GM12878 (cell line): ENCODE data around the gene NCF2. TPM values are rescaled to one million over a fixed set of nuclear protein-coding genes. Genes with fewer than 3 reads are reported as not detected.

Source experiments
- ATAC-seq: fragments of 200-7000 bp; cut with Tn5 transposase; 3 replicates; pipeline ENCODE4 v1.9.1; 2020; ENCODE audit warnings: mild to moderate bottlenecking, moderate library complexity
- BruUV-seq: library from RNA; stranded (reverse); fragments of 400-500 nt; replicated peaks from 2 replicates; lab custom pipeline; 2021; lab: Mats Ljungman, UMichigan
- CTCF ChIA-PET: fragments of 300-600 bp; sonication (Branson Sonifier 250); formaldehyde crosslinking; extraction: SDS; loops from one replicate; lab custom pipeline; 2021; ENCODE audit warnings: inconsistent platforms; lab: Yijun Ruan, JAX
- POLR2A ChIA-PET: fragments of 350-600 bp; formaldehyde crosslinking; extraction: SDS; loops from one replicate; lab custom pipeline; 2021; ENCODE audit warnings: inconsistent platforms; lab: Charles Lee
- RAD21 ChIA-PET: fragments of 300-600 bp; sonication (Branson Sonifier 250); formaldehyde crosslinking; loops from one replicate; lab custom pipeline; 2023; ENCODE audit warnings: antibody characterized with exemption; ENCODE audit not compliant: unreplicated experiment; lab: Charles Lee
- SMC1A ChIA-PET: fragments of 300-600 bp; sonication (Branson Sonifier 250); formaldehyde crosslinking; loops from one replicate; lab custom pipeline; 2023; ENCODE audit not compliant: unreplicated experiment, uncharacterized antibody; lab: Charles Lee
- DNase-seq: peaks from one replicate; pipeline ENCODE4 v3.0.0-alpha.2; 2011; ENCODE audit warnings: low read depth, low spot score
- FAIRE-seq: peaks from 3 replicates; lab custom pipeline; 2011; peaks lifted over from hg19 to GRCh38; lab: Jason Lieb, UNC
- H2AFZ ChIP-seq: 2 replicates; pipeline ENCODE4 v1.6.0; 2011; ENCODE audit warnings: low read depth, low read length, control low read depth; ENCODE audit not compliant: control insufficient read depth
- H3K27ac ChIP-seq: 2 replicates; pipeline ENCODE4 v1.5.1; 2011; ENCODE audit warnings: control low read depth; ENCODE audit not compliant: control insufficient read depth, insufficient read depth
- H3K27me3 ChIP-seq, 2 experiments: replicated peaks in 1 of 2; 2 replicates each; pipeline versions ENCODE4 v1.6.0 to v1.6.1; 2011; ENCODE audit warnings: low read length in 1 of 2; ENCODE audit not compliant: control insufficient read depth in 2 of 2, insufficient read depth in 2 of 2
- H3K36me3 ChIP-seq, 2 experiments: 2 replicates each; pipeline ENCODE4 v1.5.1; 2011; ENCODE audit warnings: low read length in 1 of 2; ENCODE audit not compliant: control insufficient read depth in 2 of 2, insufficient read depth in 2 of 2
- H3K4me1 ChIP-seq: 2 replicates; pipeline ENCODE4 v1.6.1; 2011; ENCODE audit warnings: mild to moderate bottlenecking, low read length, moderate library complexity, mixed read lengths; ENCODE audit not compliant: control insufficient read depth, insufficient read depth
- H3K4me2 ChIP-seq: 2 replicates; pipeline ENCODE4 v1.6.0; 2011; ENCODE audit warnings: control low read depth; ENCODE audit not compliant: control insufficient read depth, insufficient read depth
- H3K4me3 ChIP-seq: fragments of 200-600 bp; sonication (generic); 2 replicates; pipeline ENCODE4 v1.5.1; 2016
- H3K79me2 ChIP-seq: 2 replicates; pipeline ENCODE4 v1.6.0; 2011; ENCODE audit warnings: low read length; ENCODE audit not compliant: control insufficient read depth, insufficient read depth
- H3K9ac ChIP-seq: 2 replicates; pipeline ENCODE4 v1.8.0; 2011; ENCODE audit warnings: low read length, control low read depth, mixed read lengths; ENCODE audit not compliant: control insufficient read depth, insufficient read depth
- H3K9me3 ChIP-seq: replicated peaks from 3 replicates; pipeline ENCODE4 v1.5.1; 2011; ENCODE audit warnings: mild to moderate bottlenecking, low read length; ENCODE audit not compliant: control insufficient read depth, insufficient read depth
- H4K20me1 ChIP-seq: 2 replicates; pipeline ENCODE4 v1.6.0; 2011; ENCODE audit not compliant: control insufficient read depth, insufficient read depth
- BMI1 ChIP-seq: fragments of 450-650 bp; IDR thresholded peaks from 2 replicates; pipeline ENCODE4 v1.6.1; 2016; ENCODE audit warnings: mild to moderate bottlenecking, moderate library complexity, borderline replicate concordance
- HDGF ChIP-seq: fragments of 450-650 bp; IDR thresholded peaks from 2 replicates; pipeline ENCODE4 v1.6.1; 2016; ENCODE audit warnings: antibody characterized with exemption
- NR2C1 ChIP-seq: fragments of 450-650 bp; IDR thresholded peaks from 2 replicates; pipeline ENCODE4 v1.6.1; 2017; ENCODE audit warnings: antibody characterized with exemption, mild to moderate bottlenecking, moderate library complexity
- SIX5 ChIP-seq: IDR thresholded peaks from 2 replicates; pipeline ENCODE4 v1.6.1; 2011; ENCODE audit warnings: mild to moderate bottlenecking, low read depth, low read length, moderate library complexity; ENCODE audit not compliant: severe bottlenecking
- SMAD5 ChIP-seq: IDR thresholded peaks from 2 replicates; pipeline ENCODE4 v1.6.1; 2016; ENCODE audit warnings: antibody characterized with exemption, low read depth
- SP1 ChIP-seq: IDR thresholded peaks from one replicate; pipeline ENCODE4 v1.6.1; 2011; ENCODE audit warnings: low read depth, low read length
- TCF12 ChIP-seq: IDR thresholded peaks from 2 replicates; pipeline ENCODE4 v1.6.1; 2011; ENCODE audit warnings: low read depth, mild to moderate bottlenecking, low read length
- ZBED1 ChIP-seq: IDR thresholded peaks from 2 replicates; pipeline ENCODE4 v1.6.1; 2016; ENCODE audit warnings: borderline replicate concordance
- WGBS: methylation state at CpG from one replicate; pipeline ENCODE4 v1.1.6; 2016; ENCODE audit warnings: low lambda C conversion rate; ENCODE audit not compliant: insufficient replicate concordance, insufficient coverage; ENCODE audit errors: missing lambda C conversion rate; 5-methylcytosine and 5-hydroxymethylcytosine counted together
- in situ Hi-C: fragments of 300-500 bp; cut with MboI; formaldehyde crosslinking; loops from 9 replicates; pipeline ENCODE4 v1.14.3; 2018; ENCODE audit warnings: mixed read lengths
- intact Hi-C: fragments of 100-400 bp; cut with micrococcal nuclease; formaldehyde crosslinking; loops from one replicate; pipeline ENCODE4 v1.14.2; 2022; ENCODE audit not compliant: unreplicated experiment
- polyA plus RNA-seq, 11 experiments: library from polyadenylated mRNA; depleted of rRNA in 4 of 11; unstranded in 6 of 11; stranded (reverse) in 5 of 11; fragments of >200 nt; fragmentation: Nextera tagmentation in 4 of 11; fragmentation: Illumina TruSeq in 1 of 11; extraction: Ambion mirVana in 4 of 11; extraction: Trizol in 1 of 11; gene quantifications; 1 replicate in 1 of 11; 2 replicates in 10 of 11; pipeline versions ENCODE4 v1.2.1 to v1.2.3, GENCODE V29; 2011 to 2016; ENCODE audit warnings: inconsistent platforms in 2 of 11, missing spikeins in 2 of 11, low read depth in 1 of 11
- total RNA-seq, 4 experiments: library from RNA; depleted of rRNA in 3 of 4; stranded (reverse); fragments of >200 nt in 3 of 4; fragmentation: Illumina TruSeq in 1 of 4; extraction: Trizol in 1 of 4; gene quantifications; 2 replicates each; pipeline versions ENCODE4 v1.2.1 to v1.2.3, GENCODE V29; 2013 to 2021
- TF ChIP-seq, protein P1 (sequence below): IDR thresholded peaks from 2 replicates; pipeline ENCODE4 v1.6.1; 2012; ENCODE audit warnings: mild to moderate bottlenecking, low read depth, low read length

Gene NCF2
- total and polyA plus RNA-seq, 10 of the 15 experiments (the other 5 are each of a cell fraction or from before 2014, with no cell fraction given): 31.4 to 256 (median 77.1) TPM

GRCh38 chr1:183586455-183586854, 3.8 kb downstream of the NCF2 start (continued):
- TF ChIP-seq SIX5: no peak
- TF ChIP-seq ZBED1: no peak
- no peak for TF ChIP-seq SP1
- no peak for TF ChIP-seq NR2C1
- TF ChIP-seq, protein P1, sequence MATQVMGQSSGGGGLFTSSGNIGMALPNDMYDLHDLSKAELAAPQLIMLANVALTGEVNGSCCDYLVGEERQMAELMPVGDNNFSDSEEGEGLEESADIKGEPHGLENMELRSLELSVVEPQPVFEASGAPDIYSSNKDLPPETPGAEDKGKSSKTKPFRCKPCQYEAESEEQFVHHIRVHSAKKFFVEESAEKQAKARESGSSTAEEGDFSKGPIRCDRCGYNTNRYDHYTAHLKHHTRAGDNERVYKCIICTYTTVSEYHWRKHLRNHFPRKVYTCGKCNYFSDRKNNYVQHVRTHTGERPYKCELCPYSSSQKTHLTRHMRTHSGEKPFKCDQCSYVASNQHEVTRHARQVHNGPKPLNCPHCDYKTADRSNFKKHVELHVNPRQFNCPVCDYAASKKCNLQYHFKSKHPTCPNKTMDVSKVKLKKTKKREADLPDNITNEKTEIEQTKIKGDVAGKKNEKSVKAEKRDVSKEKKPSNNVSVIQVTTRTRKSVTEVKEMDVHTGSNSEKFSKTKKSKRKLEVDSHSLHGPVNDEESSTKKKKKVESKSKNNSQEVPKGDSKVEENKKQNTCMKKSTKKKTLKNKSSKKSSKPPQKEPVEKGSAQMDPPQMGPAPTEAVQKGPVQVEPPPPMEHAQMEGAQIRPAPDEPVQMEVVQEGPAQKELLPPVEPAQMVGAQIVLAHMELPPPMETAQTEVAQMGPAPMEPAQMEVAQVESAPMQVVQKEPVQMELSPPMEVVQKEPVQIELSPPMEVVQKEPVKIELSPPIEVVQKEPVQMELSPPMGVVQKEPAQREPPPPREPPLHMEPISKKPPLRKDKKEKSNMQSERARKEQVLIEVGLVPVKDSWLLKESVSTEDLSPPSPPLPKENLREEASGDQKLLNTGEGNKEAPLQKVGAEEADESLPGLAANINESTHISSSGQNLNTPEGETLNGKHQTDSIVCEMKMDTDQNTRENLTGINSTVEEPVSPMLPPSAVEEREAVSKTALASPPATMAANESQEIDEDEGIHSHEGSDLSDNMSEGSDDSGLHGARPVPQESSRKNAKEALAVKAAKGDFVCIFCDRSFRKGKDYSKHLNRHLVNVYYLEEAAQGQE: no peak

DNA sequence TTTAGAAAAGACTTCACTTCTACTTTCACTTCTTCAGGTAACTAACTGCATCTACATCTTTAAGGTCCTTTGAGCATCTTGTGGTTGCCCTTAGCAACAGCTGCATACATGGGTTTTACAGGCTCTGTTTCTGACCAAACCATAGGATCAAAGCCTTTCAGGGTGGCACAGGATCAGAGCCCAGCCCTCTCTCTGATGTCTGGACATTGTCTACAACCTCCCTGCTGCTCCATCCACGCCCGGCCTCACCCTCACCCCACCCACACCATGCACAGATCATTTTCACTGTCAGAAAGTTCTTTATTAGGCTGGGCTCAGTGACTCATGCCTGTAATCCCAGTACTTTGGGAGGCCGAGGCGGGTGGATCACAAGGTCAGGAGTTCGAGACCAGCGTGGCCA, 5.2 kb downstream of the NCF2 start:
- RAD21 ChIA-PET: no interaction called here
- no peak for TF ChIP-seq TCF12
- no peak for TF ChIP-seq SMAD5
- TF ChIP-seq BMI1: peak; percentile 90
- 0 out of 2 replicates have a peak, but pooled peaks have one; percentile 23 for TF ChIP-seq HDGF
- H3K4me1 ChIP-seq: peaks cover 16% of the 10 kb centered on the region

More for the DNA sequence above, 5.2 kb downstream of the NCF2 start:
- no peak overlapping the region for H3K9ac ChIP-seq
- DNase-seq (no peak), FAIRE-seq (no peak), ATAC-seq (peak; percentile 28)
- no peak overlapping the region for H2AFZ ChIP-seq
- peak overlapping the region; percentile 30; the same call in 1 of the 2 replicates for H3K4me2 ChIP-seq
- peaks cover 0 to 5% of the 10 kb centered on the region in 2 experiments; a peak in 2 of 4 replicates for H3K36me3 ChIP-seq
- H3K9me3 ChIP-seq: no peaks in the 10 kb centered on the region
- intact Hi-C loops: no loop called here
- no peaks in the 10 kb centered on the region for H3K27me3 ChIP-seq
- BruUV-seq: no TSS peak
- no peaks in the 10 kb centered on the region for H4K20me1 ChIP-seq
- H3K4me3 ChIP-seq: no peak overlapping the region
- in situ Hi-C loops: no loop called here
- SMC1A ChIA-PET: interaction anchor here (0.9 to 11.7 kb wide), 3 partner anchors 13 to 21 kb away, joined by 3 to 363 read pairs (median 3); no protein-coding TSS in a partner anchor
- H3K79me2 ChIP-seq: peaks cover 15% of the 10 kb centered on the region
- 62% methylated on average over 6 of the region's 6 CpGs for WGBS
- H3K27ac ChIP-seq: no peak overlapping the region
- POLR2A ChIA-PET: interaction anchor here (0.6 to 1.1 kb wide), 2 partner anchors 14 to 17 kb away, joined by 5 to 7 read pairs; no protein-coding TSS in a partner anchor
- CTCF ChIA-PET: no interaction called here
